Tibial nerve (tissue), 3 donors: Measurements from ENCODE around the gene PSMA7.

Experiments
- CTCF ChIP-seq, 5 experiments: fragments of 200-600 bp in 3 of 5; fragments of 450-650 bp in 2 of 5; sonication (generic) in 3 of 5; IDR thresholded peaks; one replicate each; pipeline ENCODE4 v1.5.1; 2016 to 2019; ENCODE audit warnings: antibody characterized with exemption in 5 of 5, mild to moderate bottlenecking in 3 of 5, moderate library complexity in 2 of 5
- POLR2A ChIP-seq, 2 donors: fragments of 450-650 bp; IDR thresholded peaks; one replicate each; pipeline ENCODE4 v1.6.1; 2017; ENCODE audit warnings: antibody characterized with exemption in 2 of 2, mild to moderate bottlenecking in 2 of 2, moderate library complexity in 2 of 2

GRCh38 chr20:62176866-62177265 lies 33.7 kb upstream of the PSMA7 start:
- TF ChIP-seq POLR2A (IDR thresholded peaks at IDR 0.05) (no peak), CTCF (IDR thresholded peaks at IDR 0.05) (no peak)
